ENCODE measurements around the gene UQCC2. TPM values are rescaled to one million over a fixed set of nuclear protein-coding genes. Genes with fewer than 3 reads are reported as not detected.

Gene UQCC2
- total and polyA plus RNA-seq, 2 of the 8 experiments (the other 6 are each of a cell fraction or from before 2014, with no cell fraction given): 52.1 to 104 TPM

GRCh38 chr6:33671744-33672072 is 39.8 kb downstream of the UQCC2 start (continued):
- TF ChIP-seq MAFK (IDR thresholded peaks at IDR 0.05; ENCODE audit: low read depth, low read length): no peak
